ENCODE results near the gene FAM83F.

DNA sequence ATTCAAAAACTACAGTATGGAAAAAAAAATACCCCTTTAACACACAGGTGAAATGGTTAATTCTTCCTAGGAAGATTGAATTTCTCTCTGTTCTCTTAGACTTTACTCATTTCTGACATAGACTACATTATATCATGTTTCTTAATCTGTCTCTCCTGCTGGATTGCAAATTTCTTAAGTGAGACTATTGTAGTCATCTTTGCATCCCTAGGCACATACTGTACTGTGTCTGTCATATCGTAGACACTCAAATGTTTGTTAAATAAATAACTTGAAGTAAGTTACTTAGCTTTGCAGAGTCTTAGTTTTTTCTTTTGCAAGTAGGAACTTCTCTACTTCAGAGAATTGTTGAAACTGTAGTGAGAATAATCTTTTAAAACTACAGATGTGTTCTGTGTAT, 58.7 kb downstream of the FAM83F start:
- TF ChIP-seq, protein P1, sequence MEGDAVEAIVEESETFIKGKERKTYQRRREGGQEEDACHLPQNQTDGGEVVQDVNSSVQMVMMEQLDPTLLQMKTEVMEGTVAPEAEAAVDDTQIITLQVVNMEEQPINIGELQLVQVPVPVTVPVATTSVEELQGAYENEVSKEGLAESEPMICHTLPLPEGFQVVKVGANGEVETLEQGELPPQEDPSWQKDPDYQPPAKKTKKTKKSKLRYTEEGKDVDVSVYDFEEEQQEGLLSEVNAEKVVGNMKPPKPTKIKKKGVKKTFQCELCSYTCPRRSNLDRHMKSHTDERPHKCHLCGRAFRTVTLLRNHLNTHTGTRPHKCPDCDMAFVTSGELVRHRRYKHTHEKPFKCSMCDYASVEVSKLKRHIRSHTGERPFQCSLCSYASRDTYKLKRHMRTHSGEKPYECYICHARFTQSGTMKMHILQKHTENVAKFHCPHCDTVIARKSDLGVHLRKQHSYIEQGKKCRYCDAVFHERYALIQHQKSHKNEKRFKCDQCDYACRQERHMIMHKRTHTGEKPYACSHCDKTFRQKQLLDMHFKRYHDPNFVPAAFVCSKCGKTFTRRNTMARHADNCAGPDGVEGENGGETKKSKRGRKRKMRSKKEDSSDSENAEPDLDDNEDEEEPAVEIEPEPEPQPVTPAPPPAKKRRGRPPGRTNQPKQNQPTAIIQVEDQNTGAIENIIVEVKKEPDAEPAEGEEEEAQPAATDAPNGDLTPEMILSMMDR (conservative IDR thresholded peaks at IDR 0.05; ENCODE audit: low read length) = no peak
- TF ChIP-seq EZH2phosphoT487 (IDR thresholded peaks at IDR 0.05; ENCODE audit: borderline replicate concordance, low read depth, low read length) = no peak

Data from OCI-LY7 (cell line).